ENCODE results near the gene MBNL1. TPM values are rescaled to one million over a fixed set of nuclear protein-coding genes. Genes with fewer than 3 reads are reported as not detected.

The MBNL1 gene
- total RNA-seq, 4 donors from 2014 or later: 190 to 279 (median 216) TPM

DNA sequence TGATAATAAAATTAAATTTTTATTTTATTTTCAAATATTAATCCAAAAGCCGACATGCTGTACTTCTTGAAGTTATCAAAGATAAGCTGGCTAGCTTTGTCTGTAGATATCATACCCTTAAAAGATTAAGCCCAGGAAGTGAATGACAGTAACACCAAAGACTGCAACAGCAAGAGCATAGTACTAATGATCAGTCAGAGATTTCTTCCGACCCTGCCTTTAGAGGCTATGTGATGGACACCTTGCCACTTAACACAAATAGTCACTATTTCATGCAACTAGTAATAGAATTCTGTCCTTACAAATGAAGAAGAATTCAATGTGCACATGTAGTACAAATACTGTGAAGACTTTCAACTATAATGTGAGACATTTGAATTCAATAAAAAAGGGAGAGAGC lies 9.3 kb upstream of the MBNL1 start:
- DNase-seq: no peak
- Histone ChIP-seq H3K36me3 (no peaks in the 10 kb centered on the region), H3K4me3 (replicated peaks in 1 of 3) (no peak overlapping the region), H3K4me1 (peaks cover 0 to 4% of the 10 kb centered on the region in 2 donors), H3K27ac (no peak overlapping the region), H3K27me3 (no peaks in the 10 kb centered on the region), H3K9me3 (no peaks in the 10 kb centered on the region)
- 88 to 97% methylated on average over 2 of the region's 2 CpGs for WGBS, 2 donors
- intact Hi-C loops (cut with DNase I): no loop called here
- TF ChIP-seq, protein P1, sequence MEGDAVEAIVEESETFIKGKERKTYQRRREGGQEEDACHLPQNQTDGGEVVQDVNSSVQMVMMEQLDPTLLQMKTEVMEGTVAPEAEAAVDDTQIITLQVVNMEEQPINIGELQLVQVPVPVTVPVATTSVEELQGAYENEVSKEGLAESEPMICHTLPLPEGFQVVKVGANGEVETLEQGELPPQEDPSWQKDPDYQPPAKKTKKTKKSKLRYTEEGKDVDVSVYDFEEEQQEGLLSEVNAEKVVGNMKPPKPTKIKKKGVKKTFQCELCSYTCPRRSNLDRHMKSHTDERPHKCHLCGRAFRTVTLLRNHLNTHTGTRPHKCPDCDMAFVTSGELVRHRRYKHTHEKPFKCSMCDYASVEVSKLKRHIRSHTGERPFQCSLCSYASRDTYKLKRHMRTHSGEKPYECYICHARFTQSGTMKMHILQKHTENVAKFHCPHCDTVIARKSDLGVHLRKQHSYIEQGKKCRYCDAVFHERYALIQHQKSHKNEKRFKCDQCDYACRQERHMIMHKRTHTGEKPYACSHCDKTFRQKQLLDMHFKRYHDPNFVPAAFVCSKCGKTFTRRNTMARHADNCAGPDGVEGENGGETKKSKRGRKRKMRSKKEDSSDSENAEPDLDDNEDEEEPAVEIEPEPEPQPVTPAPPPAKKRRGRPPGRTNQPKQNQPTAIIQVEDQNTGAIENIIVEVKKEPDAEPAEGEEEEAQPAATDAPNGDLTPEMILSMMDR (IDR thresholded peaks at IDR 0.05): no peak
- TF ChIP-seq POLR2A (IDR thresholded peaks at IDR 0.05): no peak

DNA sequence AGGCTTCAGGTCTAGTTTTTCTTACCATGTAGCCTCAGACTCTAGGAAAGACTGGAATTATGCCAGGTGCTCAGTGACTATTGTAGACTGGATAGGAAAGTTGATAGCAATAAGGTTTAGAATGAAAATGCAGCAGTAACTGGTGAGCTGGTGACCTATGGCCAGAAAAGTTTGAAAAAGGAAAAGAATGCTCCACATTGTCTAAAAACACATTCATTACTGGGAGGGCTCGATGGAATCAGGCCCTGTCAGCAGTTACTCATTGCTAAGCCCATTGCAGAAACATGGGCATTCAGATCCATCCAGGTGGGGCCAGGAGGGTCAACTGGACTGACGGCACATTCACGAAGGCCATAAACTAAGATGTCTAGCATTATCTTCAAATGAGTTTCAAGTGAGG lies 8.7 kb upstream of the MBNL1 start:
- no peak for DNase-seq
- H3K4me1 ChIP-seq: peaks cover 0 to 4% of the 10 kb centered on the region in 2 donors
- intact Hi-C loops (cut with DNase I): loop anchor here (10.0 kb wide), 1 partner anchor 185 kb away; no protein-coding TSS in a partner anchor
- H3K4me3 ChIP-seq (replicated peaks in 1 of 3): no peak overlapping the region
- no peak overlapping the region for H3K27ac ChIP-seq
- no peaks in the 10 kb centered on the region for H3K27me3 ChIP-seq
- no peaks in the 10 kb centered on the region for H3K36me3 ChIP-seq
- H3K9me3 ChIP-seq: no peaks in the 10 kb centered on the region
- WGBS, 2 donors: 82 to 83% methylated on average over 3 of the region's 3 CpGs
- TF ChIP-seq, protein P1 (IDR thresholded peaks at IDR 0.05): no peak
- TF ChIP-seq POLR2A (IDR thresholded peaks at IDR 0.05): no peak

DNA sequence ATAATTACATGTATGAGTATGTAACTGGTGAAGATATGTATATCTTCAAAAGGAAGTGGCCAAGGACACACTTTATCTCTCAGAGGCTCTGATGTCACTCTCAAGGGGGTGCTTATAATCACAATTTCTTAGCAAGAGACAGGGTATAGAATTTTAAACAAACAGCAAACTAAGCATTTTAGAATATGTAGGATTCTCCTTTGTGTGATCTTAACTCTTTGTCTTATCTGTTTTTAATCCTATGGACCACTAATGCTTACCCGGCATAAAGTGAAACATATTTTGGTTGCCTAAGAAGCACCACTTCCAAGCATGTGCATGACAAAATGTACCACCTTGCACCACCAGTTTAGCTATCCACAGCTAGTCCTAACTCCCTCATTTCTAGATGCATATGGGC lies 8.2 kb upstream of the MBNL1 start:
- intact Hi-C loops (cut with DNase I): loop anchor here (10.0 kb wide), 1 partner anchor 184 kb away; no protein-coding TSS in a partner anchor
- WGBS, 2 donors: 94% methylated on average over 1 of the region's 1 CpG
- TF ChIP-seq, protein P1 (IDR thresholded peaks at IDR 0.05): no peak
- no peak for TF ChIP-seq POLR2A (IDR thresholded peaks at IDR 0.05)
- Histone ChIP-seq H3K27me3 (no peaks in the 10 kb centered on the region), H3K4me1 (peaks cover 0 to 4% of the 10 kb centered on the region in 2 donors), H3K4me3 (replicated peaks in 1 of 3) (no peak overlapping the region), H3K9me3 (no peaks in the 10 kb centered on the region), H3K27ac (no peak overlapping the region), H3K36me3 (no peaks in the 10 kb centered on the region)
- no peak for DNase-seq

DNA sequence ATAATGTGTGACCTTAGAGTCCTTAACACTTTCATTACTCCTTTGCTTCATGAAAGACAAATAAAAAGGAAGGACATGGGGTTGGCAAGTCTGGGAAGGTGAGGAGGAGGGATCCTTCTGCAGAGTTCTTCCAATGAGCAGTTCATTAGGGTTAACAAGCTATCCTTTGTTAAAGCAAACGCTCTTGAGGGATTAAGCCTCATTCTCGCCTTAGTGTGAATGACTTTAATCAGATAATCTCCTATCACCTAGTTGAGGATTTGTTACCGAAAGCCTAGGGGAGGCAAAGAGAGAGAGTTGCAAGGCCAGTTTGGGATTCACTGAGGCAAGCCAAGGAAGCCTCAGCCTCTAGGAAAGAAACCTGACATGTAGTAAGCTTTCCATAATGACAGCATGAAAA lies 7.4 kb upstream of the MBNL1 start:
- H3K4me1 ChIP-seq: peaks cover 0 to 7% of the 10 kb centered on the region in 2 donors
- H3K27ac ChIP-seq: no peak overlapping the region
- H3K27me3 ChIP-seq: no peaks in the 10 kb centered on the region
- TF ChIP-seq, protein P1 (IDR thresholded peaks at IDR 0.05): no peak
- no peak for TF ChIP-seq POLR2A (IDR thresholded peaks at IDR 0.05)
- H3K9me3 ChIP-seq: no peaks in the 10 kb centered on the region
- no peaks in the 10 kb centered on the region for H3K36me3 ChIP-seq
- 89 to 92% methylated on average over 3 of the region's 3 CpGs for WGBS, 2 donors
- no peak overlapping the region for H3K4me3 ChIP-seq (replicated peaks in 1 of 3)
- no peak for DNase-seq
- intact Hi-C loops (cut with DNase I): loop anchor here (10.0 kb wide), 1 partner anchor 183 kb away; no protein-coding TSS in a partner anchor

DNA sequence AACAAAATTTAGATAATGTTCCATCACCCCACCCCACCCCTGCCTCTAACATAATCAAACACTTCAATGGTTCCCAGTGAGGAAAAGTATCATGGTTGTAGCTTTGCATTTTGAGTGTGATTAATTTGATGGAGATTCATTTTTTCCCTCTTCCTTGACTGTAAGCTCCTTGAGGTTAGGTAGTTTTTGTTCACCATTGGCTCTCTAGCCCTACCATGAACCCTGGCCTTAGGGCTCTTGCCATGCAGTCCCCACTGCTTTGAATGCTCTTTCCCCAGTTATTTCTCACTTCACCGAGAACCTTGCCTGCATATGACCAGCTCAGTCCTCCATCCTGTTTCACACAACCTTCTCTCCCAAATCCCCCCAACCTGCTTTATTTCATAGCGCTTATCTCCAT lies 5.0 kb upstream of the MBNL1 start:
- Histone ChIP-seq H3K9me3 (no peaks in the 10 kb centered on the region), H3K27ac (no peak overlapping the region), H3K36me3 (no peaks in the 10 kb centered on the region), H3K27me3 (no peaks in the 10 kb centered on the region), H3K4me3 (replicated peaks in 1 of 3) (no peak overlapping the region), H3K4me1 (peaks cover 14 to 24% of the 10 kb centered on the region in 2 donors)
- intact Hi-C loops (cut with DNase I): loop anchor here (10.0 kb wide), 1 partner anchor 181 kb away; no protein-coding TSS in a partner anchor
- no peak for DNase-seq
- no peak for TF ChIP-seq POLR2A (IDR thresholded peaks at IDR 0.05)
- TF ChIP-seq, protein P1 (IDR thresholded peaks at IDR 0.05): no peak
- 97 to 98% methylated on average over 2 of the region's 2 CpGs for WGBS, 2 donors
